Muscle layer of colon (tissue), 2 donors: ENCODE measurements around the gene PPIF.
"Not testable (repeated sequence)": the region's sequence is repeated elsewhere in the genome, so short reads cannot be mapped to it uniquely, and the experiment has no call there.

Experiments used
- H3K27ac ChIP-seq: one replicate; pipeline ENCODE4 v1.7.0; 2013; ENCODE audit warnings: low read depth, mild to moderate bottlenecking, low read length, moderate library complexity
- H3K27me3 ChIP-seq, 2 donors: one replicate each; pipeline ENCODE4 v1.7.0; 2013; ENCODE audit warnings: low read length in 2 of 2, mild to moderate bottlenecking in 2 of 2; ENCODE audit not compliant: insufficient read depth in 2 of 2, control insufficient read depth in 1 of 2
- H3K36me3 ChIP-seq: one replicate; pipeline ENCODE4 v1.7.0; 2013; ENCODE audit warnings: mild to moderate bottlenecking, low read length; ENCODE audit not compliant: insufficient read depth
- H3K4me1 ChIP-seq: one replicate; pipeline ENCODE4 v1.7.0; 2013; ENCODE audit warnings: mild to moderate bottlenecking, low read length; ENCODE audit not compliant: insufficient read depth
- H3K4me3 ChIP-seq, 2 donors: one replicate each; pipeline ENCODE4 v1.7.0; 2013; ENCODE audit warnings: low read length in 2 of 2, low read depth in 1 of 2, mild to moderate bottlenecking in 1 of 2, moderate library complexity in 1 of 2
- H3K9ac ChIP-seq: one replicate; pipeline ENCODE4 v1.7.0; 2013; ENCODE audit warnings: low read length
- H3K9me3 ChIP-seq: one replicate; pipeline ENCODE4 v1.7.0; 2013; ENCODE audit warnings: mild to moderate bottlenecking, low read length
- donor health status: abdominal sarcoma.
- donor health status: Adenocarcinoma of cecum.

The PPIF gene

GRCh38 chr10:79326361-79327089 lies 20.7 kb upstream of the PPIF start:
- Histone ChIP-seq H3K4me3 (no peak overlapping the region), H3K36me3 (no peaks in the 10 kb centered on the region), H3K4me1 (peaks cover 13% of the 10 kb centered on the region), H3K27me3 (no peaks in the 10 kb centered on the region), H3K9me3 (no peaks in the 10 kb centered on the region), H3K9ac (no peak overlapping the region), H3K27ac (no peak overlapping the region)

- peaks cover 13% of the 10 kb centered on the region for H3K4me1 ChIP-seq
- no peaks in the 10 kb centered on the region for H3K9me3 ChIP-seq
- H3K27ac ChIP-seq = no peak overlapping the region
These were observed 20.2 kb upstream of the PPIF start for GRCh38 chr10:79327090-79327457.

DNA sequence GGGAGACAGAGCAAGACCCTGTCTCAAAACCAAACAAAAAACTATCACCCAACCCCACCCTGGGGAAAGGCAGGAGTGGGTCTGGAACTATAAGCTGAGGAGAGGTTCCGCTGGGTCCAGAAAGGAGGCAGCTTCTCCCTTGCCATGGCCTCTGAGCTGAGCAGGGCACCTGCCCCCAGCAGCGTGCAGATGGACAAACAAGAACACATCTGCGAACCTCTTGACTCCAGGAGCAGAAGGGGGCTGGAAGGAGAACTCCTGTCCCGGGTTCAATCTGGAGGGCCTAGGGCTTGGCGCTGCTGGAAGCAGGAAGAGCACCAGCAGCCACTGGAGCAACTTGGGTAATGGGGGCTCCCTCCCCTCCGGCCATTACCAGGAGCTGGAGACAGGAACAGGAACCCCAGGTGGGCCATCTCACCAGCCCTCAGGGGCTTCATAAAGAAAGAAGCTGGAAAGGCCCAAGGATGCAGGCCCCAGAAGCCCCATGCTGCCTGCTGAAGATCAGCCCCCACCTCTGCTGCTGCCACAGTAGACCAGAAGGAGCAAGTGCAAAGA lies 19.0 kb upstream of the PPIF start:
- Histone ChIP-seq H3K9ac (no peak overlapping the region), H3K36me3 (no peaks in the 10 kb centered on the region), H3K4me1 (peaks cover 4% of the 10 kb centered on the region), H3K9me3 (no peaks in the 10 kb centered on the region), H3K27ac (no peak overlapping the region), H3K4me3 (no peak overlapping the region), H3K27me3 (no peaks in the 10 kb centered on the region)

More at GRCh38 chr10:79327090-79327457, 20.2 kb upstream of the PPIF start:
- Histone ChIP-seq H3K4me3 (no peak overlapping the region), H3K36me3 (no peaks in the 10 kb centered on the region), H3K27me3 (no peaks in the 10 kb centered on the region), H3K9ac (no peak overlapping the region)

GRCh38 chr10:79328737-79329504 lies 18.3 kb upstream of the PPIF start:
- Histone ChIP-seq H3K27me3 (no peaks in the 10 kb centered on the region), H3K4me3 (no peak overlapping the region), H3K9ac (no peak overlapping the region), H3K9me3 (no peaks in the 10 kb centered on the region), H3K4me1 (no peaks in the 10 kb centered on the region), H3K27ac (no peak overlapping the region), H3K36me3 (no peaks in the 10 kb centered on the region)

DNA sequence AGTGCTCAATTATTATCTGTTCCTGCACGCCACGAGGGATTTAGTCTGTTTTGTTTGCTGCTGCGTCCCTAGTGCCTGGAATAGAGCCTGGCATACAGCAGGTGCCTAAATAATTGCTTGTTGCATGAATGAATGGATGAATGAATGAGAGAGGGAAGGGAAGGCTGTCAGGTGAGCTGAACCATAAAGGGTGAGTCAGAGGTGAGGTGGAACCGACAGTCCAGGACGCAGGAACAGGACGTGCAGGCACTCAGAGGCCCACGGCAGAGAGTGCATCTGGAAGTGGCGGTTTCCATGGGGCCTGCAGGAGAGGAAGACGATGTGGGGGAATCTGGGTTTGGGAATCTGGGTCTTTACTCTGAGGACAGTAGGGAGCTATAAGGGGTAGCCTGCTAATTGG lies 17.7 kb upstream of the PPIF start:
- H3K9me3 ChIP-seq = no peaks in the 10 kb centered on the region
- H3K4me3 ChIP-seq = no peak overlapping the region
- no peak overlapping the region for H3K27ac ChIP-seq

GRCh38 chr10:79331226-79331625 lies 16.0 kb upstream of the PPIF start:
- Histone ChIP-seq H3K36me3 (no peaks in the 10 kb centered on the region), H3K27me3 (no peaks in the 10 kb centered on the region), H3K27ac (no peak overlapping the region), H3K4me3 (no peak overlapping the region), H3K4me1 (peaks cover under 1% of the 10 kb centered on the region), H3K9me3 (no peaks in the 10 kb centered on the region), H3K9ac (no peak overlapping the region)

More for the DNA sequence above, 17.7 kb upstream of the PPIF start:
- Histone ChIP-seq H3K36me3 (no peaks in the 10 kb centered on the region), H3K4me1 (no peaks in the 10 kb centered on the region), H3K9ac (no peak overlapping the region), H3K27me3 (no peaks in the 10 kb centered on the region)

- no peak overlapping the region for H3K4me3 ChIP-seq
- H3K36me3 ChIP-seq = no peaks in the 10 kb centered on the region
- H3K9ac ChIP-seq = no peak overlapping the region
- no peaks in the 10 kb centered on the region for H3K27me3 ChIP-seq
- peaks cover 6% of the 10 kb centered on the region for H3K4me1 ChIP-seq
- no peak overlapping the region for H3K27ac ChIP-seq
- no peaks in the 10 kb centered on the region for H3K9me3 ChIP-seq
These were observed 15.6 kb upstream of the PPIF start for GRCh38 chr10:79331709-79332108.

DNA sequence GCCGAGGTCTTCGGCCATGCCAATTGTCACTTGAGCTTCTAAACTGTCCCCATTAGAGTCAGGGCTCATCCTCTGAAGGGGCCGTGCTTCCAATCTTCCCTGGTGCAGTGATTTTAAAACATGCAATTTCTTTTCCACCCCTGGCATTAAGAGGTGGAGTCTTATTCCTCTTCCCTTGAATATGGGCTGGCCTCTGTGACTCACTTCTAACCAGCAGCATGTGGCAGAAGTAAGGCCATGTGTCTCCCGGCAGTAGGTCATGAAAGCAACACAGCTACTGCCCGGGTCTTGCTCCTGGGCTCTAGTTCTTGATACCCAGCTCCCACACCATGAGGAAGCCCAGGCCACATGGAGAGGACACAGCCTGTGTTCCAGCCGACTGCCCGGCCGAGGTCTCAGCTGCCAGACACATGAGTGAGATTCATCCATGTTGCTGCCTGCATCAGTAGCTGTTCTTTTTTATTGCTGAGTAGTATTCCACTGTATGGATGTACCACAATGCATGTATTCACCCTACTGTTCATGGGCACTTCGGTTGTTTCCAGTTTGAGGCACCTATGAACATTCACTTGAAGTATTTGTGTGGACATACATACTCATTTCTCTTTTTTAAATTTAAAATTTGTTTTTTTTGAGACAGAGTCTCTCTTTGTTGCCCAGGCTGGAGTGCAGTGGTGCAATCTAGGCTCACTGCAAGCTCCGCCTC lies 14.5 kb upstream of the PPIF start:
- not testable (repeated sequence) for H3K9ac ChIP-seq, H3K36me3 ChIP-seq, H3K27ac ChIP-seq, H3K9me3 ChIP-seq, H3K27me3 ChIP-seq, H3K4me3 ChIP-seq
- peaks cover 13% of the 10 kb centered on the region for H3K4me1 ChIP-seq

DNA sequence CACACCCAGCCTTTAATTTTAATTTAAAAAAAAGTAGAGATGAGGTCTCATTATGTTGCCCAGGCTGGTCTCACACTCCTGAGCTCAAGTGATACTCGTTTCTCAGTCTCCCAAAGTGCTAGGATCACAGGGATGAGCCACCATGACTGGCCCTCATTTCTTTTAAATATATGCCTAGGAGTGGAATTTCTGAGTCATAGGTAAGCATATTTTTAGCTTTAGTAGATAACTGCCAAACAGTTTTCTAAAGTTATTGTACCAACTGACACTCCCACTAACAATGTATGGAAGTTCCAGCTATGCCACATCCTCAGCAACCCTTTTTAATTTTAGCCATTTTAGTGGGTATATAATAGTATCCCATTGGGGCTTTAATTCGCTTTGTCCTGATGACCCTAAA lies 13.8 kb upstream of the PPIF start:
- no peaks in the 10 kb centered on the region for H3K27me3 ChIP-seq
- peaks cover 13% of the 10 kb centered on the region for H3K4me1 ChIP-seq

DNA sequence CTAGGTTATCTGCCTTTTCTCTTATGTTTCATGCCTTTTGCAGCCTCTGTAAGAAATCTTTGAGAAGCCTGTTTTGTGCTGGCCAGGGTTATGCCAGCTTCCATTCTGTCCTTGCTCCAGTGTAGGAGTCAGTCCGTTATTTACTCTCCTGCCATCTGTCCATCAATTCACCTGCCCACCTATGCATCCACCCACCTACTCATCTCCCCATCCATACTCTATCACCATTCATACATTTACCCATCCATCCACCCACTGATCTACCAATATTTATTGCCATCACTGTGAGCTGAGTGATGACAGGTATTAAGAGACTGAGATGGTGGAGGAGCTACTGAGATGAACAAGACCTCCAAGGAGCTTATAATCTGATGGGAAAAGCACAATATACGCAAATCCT lies 12.7 kb upstream of the PPIF start:
- no peak overlapping the region for H3K9ac ChIP-seq
- H3K4me1 ChIP-seq = peaks cover 13% of the 10 kb centered on the region
- H3K27ac ChIP-seq = no peak overlapping the region
- H3K36me3 ChIP-seq = no peaks in the 10 kb centered on the region
- H3K9me3 ChIP-seq = no peaks in the 10 kb centered on the region
- no peak overlapping the region for H3K4me3 ChIP-seq
- no peaks in the 10 kb centered on the region for H3K27me3 ChIP-seq

More for the DNA sequence above, 13.8 kb upstream of the PPIF start:
- Histone ChIP-seq H3K36me3 (no peaks in the 10 kb centered on the region), H3K9ac (no peak overlapping the region), H3K4me3 (no peak overlapping the region), H3K9me3 (no peaks in the 10 kb centered on the region), H3K27ac (no peak overlapping the region)

DNA sequence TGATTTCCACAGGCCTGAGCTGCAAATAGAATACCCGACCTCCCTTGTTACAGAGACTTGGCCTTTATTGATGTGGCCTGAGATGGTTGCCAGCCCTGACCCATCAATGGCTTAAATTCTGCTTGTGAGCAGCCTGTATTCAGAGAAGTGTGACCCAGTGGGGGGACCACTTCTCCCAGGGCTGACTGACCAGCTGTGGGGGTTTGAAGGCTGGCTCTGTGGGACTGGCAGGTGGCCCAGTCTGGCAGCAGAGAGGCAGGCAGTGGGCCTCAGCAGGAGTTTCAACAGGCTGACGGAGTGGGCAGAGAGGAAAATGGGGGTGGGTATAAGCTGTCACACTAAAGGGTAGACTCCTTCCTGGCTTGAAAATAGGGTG lies 12.2 kb upstream of the PPIF start:
- H3K27ac ChIP-seq = no peak overlapping the region
- H3K36me3 ChIP-seq = no peaks in the 10 kb centered on the region
- no peaks in the 10 kb centered on the region for H3K27me3 ChIP-seq
- peaks cover 13% of the 10 kb centered on the region for H3K4me1 ChIP-seq
- no peaks in the 10 kb centered on the region for H3K9me3 ChIP-seq
- H3K4me3 ChIP-seq = no peak overlapping the region
- H3K9ac ChIP-seq = no peak overlapping the region
